Tibial artery (tissue), 4 donors: ENCODE results near the gene IL3.
"Not testable (repeated sequence)": the region's sequence is repeated elsewhere in the genome, so short reads cannot be mapped to it uniquely, and the experiment has no call there.

ENCODE experiments used
- DNase-seq, 2 donors: peaks; one replicate each; pipeline ENCODE4 v3.0.0-alpha.2; 2019
- H3K27ac ChIP-seq, 2 donors: fragments of 200-600 bp; sonication (generic) in 1 of 2; 1 replicate in 1 of 2; 2 replicates in 1 of 2; pipeline ENCODE4 v1.5.1; 2018 to 2019; ENCODE audit warnings: mild to moderate bottlenecking in 1 of 2
- H3K27me3 ChIP-seq, 2 donors: fragments of 200-600 bp; sonication (generic) in 1 of 2; one replicate each; pipeline versions ENCODE4 v1.5.1 to v1.6.0; 2016 to 2019
- H3K36me3 ChIP-seq, 3 donors: fragments of 200-600 bp; sonication (generic) in 2 of 3; one replicate each; pipeline ENCODE4 v1.5.1; 2016 to 2019; ENCODE audit warnings: mild to moderate bottlenecking in 2 of 3
- H3K4me1 ChIP-seq, 4 donors: fragments of 200-600 bp; sonication (generic) in 2 of 4; 1 replicate in 3 of 4; 2 replicates in 1 of 4; pipeline ENCODE4 v1.5.1; 2016 to 2019
- H3K4me3 ChIP-seq, 2 donors: fragments of 200-600 bp; sonication (generic) in 1 of 2; 1 replicate in 1 of 2; 2 replicates in 1 of 2; pipeline ENCODE4 v1.5.1; 2018 to 2019; ENCODE audit warnings: mild to moderate bottlenecking in 2 of 2
- H3K9me3 ChIP-seq, 3 donors: fragments of 200-600 bp; sonication (generic) in 1 of 3; one replicate each; pipeline ENCODE4 v1.5.1; 2016 to 2019
- CTCF ChIP-seq, 2 experiments: fragments of 200-600 bp in 1 of 2; fragments of 450-650 bp in 1 of 2; IDR thresholded peaks; one replicate each; pipeline ENCODE4 v1.5.1; 2017 to 2019; ENCODE audit warnings: antibody characterized with exemption in 2 of 2, mild to moderate bottlenecking in 1 of 2, moderate library complexity in 1 of 2
- intact Hi-C: fragments of 100-400 bp; cut with DNase I; formaldehyde crosslinking; loops from one replicate; pipeline ENCODE4 v1.15.0; 2023; ENCODE audit warnings: low total_unique reads

The IL3 gene

DNA sequence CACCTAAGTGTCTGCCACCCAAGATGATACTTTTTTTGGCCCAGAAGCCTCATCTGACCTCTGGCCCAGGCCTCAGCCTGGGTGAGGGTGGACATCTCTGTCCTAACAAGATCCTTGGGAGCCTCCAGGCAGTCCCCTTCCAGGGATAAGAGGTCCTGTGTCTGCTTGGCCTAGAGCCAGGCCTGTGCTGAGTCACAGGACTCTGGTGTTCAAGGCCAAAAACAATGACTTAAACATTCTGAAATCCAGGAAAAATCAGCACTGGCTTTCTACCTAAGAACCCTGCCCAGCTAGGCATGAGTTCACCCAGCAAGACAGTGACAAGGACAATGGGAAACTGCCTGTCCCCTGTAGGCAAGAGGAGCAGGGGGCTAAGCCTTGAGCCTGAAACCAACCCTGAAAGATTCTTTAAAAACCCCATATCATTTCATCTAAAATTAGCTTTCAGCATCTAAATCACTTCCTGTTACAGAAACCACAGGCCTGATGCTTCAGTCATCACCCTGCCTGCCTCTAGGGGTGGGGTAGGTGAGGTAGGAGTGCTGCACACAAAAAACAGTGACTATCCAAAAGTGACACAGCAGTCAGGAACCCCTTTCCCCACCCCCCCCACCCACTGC is 43.0 kb downstream of the IL3 start:
- no peaks in the 10 kb centered on the region for H3K36me3 ChIP-seq
- H3K4me3 ChIP-seq, result no peak overlapping the region
- no peaks in the 10 kb centered on the region for H3K27me3 ChIP-seq
- TF ChIP-seq CTCF (IDR thresholded peaks at IDR 0.05), result no peak
- no peaks in the 10 kb centered on the region for H3K9me3 ChIP-seq
- H3K27ac ChIP-seq, result peak overlapping the region; percentile 56 to 71
- DNase-seq, result peak; percentile 90 to 94
- peaks cover 0 to 34% (median 19%) of the 10 kb centered on the region in 4 donors for H3K4me1 ChIP-seq
- intact Hi-C loops, result no loop called here

- Histone ChIP-seq H3K27ac (peak overlapping the region; percentile 56 to 71), H3K9me3 (no peaks in the 10 kb centered on the region), H3K4me1 (peaks cover 0 to 34% (median 19%) of the 10 kb centered on the region in 4 donors), H3K4me3 (no peak overlapping the region), H3K27me3 (no peaks in the 10 kb centered on the region), H3K36me3 (no peaks in the 10 kb centered on the region)
- intact Hi-C loops, result no loop called here
- no peak for DNase-seq
- TF ChIP-seq CTCF (IDR thresholded peaks at IDR 0.05), result no peak
Measured at GRCh38 chr5:132103969-132104391, 43.5 kb downstream of the IL3 start.

- H3K27me3 ChIP-seq, result no peaks in the 10 kb centered on the region
- no peak overlapping the region for H3K4me3 ChIP-seq
- intact Hi-C loops, result no loop called here
- no peak for DNase-seq
- no peak for TF ChIP-seq CTCF (IDR thresholded peaks at IDR 0.05)
- H3K27ac ChIP-seq, result peak overlapping the region in 1 of 2 donors; percentile 36
- H3K4me1 ChIP-seq, result peaks cover 0 to 34% (median 19%) of the 10 kb centered on the region in 4 donors
- no peaks in the 10 kb centered on the region for H3K9me3 ChIP-seq
- H3K36me3 ChIP-seq, result no peaks in the 10 kb centered on the region
Measured at GRCh38 chr5:132104556-132104955, 44.1 kb downstream of the IL3 start.

DNA sequence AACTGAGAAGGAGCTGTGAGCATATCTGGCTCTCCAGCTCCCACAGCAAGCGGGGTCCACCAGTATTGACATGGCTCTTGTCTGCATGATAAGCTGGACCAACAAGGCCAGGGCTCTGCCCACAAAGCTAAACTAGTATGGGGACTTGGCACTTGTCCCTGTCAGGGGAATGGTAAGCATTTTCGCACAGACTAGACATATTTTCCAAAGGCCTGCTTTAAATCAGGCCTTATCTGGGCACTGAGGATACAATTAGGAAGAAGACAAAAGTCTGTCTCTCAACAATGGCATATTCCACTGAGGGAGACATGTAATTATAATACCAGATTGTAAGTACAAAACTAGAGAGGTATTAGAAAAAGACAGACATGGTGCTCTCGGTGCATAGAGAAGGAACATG is 45.2 kb downstream of the IL3 start:
- Histone ChIP-seq H3K4me1 (peaks cover 0 to 34% (median 19%) of the 10 kb centered on the region in 4 donors), H3K27me3 (no peaks in the 10 kb centered on the region), H3K27ac (no peak overlapping the region), H3K4me3 (no peak overlapping the region), H3K9me3 (no peaks in the 10 kb centered on the region), H3K36me3 (no peaks in the 10 kb centered on the region)
- no peak for TF ChIP-seq CTCF (IDR thresholded peaks at IDR 0.05)
- DNase-seq, result no peak
- intact Hi-C loops, result no loop called here

GRCh38 chr5:132108495-132108894 is 48.0 kb downstream of the IL3 start:
- H3K27me3 ChIP-seq, result not testable (repeated sequence)

DNA sequence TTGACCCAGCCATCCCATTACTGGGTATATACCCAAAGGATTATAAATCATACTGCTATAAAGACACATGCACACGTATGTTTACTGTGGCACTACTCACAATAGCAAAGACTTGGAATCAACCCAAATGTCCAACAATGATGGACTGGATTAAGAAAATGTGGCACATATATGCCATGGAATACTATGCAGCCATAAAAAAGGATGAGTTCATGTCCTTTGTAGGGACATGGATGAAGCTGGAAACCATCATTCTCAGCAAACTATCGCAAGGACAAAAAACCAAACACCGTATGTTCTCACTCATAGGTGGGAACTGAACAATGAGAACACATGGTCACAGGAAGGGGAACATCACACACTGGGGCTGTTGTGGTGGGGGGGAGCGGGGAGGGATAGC is 48.5 kb downstream of the IL3 start:
- H3K27me3 ChIP-seq, result not testable (repeated sequence)

More at GRCh38 chr5:132108495-132108894, 48.0 kb downstream of the IL3 start:
- H3K36me3 ChIP-seq, intact Hi-C loops, DNase-seq, H3K9me3 ChIP-seq, H3K27ac ChIP-seq, H3K4me3 ChIP-seq: not testable (repeated sequence)
- peaks cover 0 to 25% (median 10%) of the 10 kb centered on the region in 4 donors for H3K4me1 ChIP-seq

More for the DNA sequence above, 48.5 kb downstream of the IL3 start:
- H3K4me3 ChIP-seq, H3K27ac ChIP-seq, intact Hi-C loops, H3K9me3 ChIP-seq, H3K36me3 ChIP-seq, DNase-seq: not testable (repeated sequence)
- peaks cover 0 to 20% (median 6%) of the 10 kb centered on the region in 4 donors for H3K4me1 ChIP-seq
